HepG2 (cell line): ENCODE results near the gene QRFP.

Experiments
- BRD4 ChIP-seq: sonication (generic); formaldehyde crosslinking; IDR thresholded peaks from 2 replicates; pipeline ENCODE4 v1.4.0; 2020; ENCODE audit warnings: missing genetic modification reagents
- NPAS2 ChIP-seq: sonication (generic); formaldehyde crosslinking; IDR thresholded peaks from 2 replicates; pipeline ENCODE4 v1.8.0; 2022; ENCODE audit warnings: mild to moderate bottlenecking, missing genetic modification reagents, borderline replicate concordance
- NR3C1 ChIP-seq: sonication (generic); formaldehyde crosslinking; IDR thresholded peaks from 2 replicates; pipeline ENCODE4 v1.4.0; 2020; ENCODE audit warnings: missing genetic modification reagents
- PCBP2 ChIP-seq: fragments of 200-400 bp; formaldehyde crosslinking; optimal IDR thresholded peaks from 2 replicates; pipeline ENCODE3; 2018; ENCODE audit warnings: low read length, low read depth; ENCODE audit not compliant: poor library complexity, severe bottlenecking
- POLR2A ChIP-seq, 2 experiments: IDR thresholded peaks; 2 replicates each; pipeline ENCODE4 v1.6.1; 2011; ENCODE audit warnings: low read depth in 2 of 2, low read length in 2 of 2, mild to moderate bottlenecking in 1 of 2, moderate library complexity in 1 of 2; ENCODE audit not compliant: insufficient read depth in 1 of 2
- TF ChIP-seq, protein P1 (sequence below): sonication (generic); formaldehyde crosslinking; IDR thresholded peaks from 2 replicates; pipeline ENCODE4 v1.5.0; 2020; ENCODE audit warnings: mild to moderate bottlenecking, missing genetic modification reagents, moderate library complexity

DNA sequence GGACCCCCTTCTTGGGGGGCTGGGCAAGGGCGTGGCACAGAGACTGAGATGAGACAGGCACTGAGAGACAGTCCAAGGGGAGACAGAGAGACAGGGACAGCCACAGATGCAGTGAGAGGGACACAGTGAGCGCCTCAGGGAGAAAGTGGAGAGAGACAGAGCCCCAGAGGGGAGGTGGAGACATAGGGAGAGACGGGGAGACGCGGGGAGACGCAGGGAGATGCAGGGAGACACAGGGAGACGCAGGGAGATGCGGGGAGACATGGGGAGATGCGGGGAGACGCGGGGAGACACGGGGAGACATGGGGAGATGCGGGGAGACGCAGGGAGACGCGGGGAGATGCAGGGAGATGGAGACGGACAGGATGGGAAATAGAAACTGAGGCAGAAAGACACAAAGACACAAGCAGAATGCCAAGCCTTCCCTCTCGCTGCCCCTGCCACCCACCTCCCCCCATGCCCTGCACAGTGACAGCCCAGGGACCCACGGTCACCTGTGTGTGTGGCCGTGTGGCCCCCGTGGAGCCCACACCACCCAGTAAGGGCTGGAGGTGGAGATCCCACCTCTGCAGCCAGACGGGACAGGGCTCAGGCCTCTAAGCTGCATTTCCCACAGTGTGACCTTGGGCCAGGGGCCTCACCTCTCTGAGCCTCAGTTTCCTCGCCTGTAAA, 33.7 kb upstream of the QRFP start:
- TF ChIP-seq, protein P1, sequence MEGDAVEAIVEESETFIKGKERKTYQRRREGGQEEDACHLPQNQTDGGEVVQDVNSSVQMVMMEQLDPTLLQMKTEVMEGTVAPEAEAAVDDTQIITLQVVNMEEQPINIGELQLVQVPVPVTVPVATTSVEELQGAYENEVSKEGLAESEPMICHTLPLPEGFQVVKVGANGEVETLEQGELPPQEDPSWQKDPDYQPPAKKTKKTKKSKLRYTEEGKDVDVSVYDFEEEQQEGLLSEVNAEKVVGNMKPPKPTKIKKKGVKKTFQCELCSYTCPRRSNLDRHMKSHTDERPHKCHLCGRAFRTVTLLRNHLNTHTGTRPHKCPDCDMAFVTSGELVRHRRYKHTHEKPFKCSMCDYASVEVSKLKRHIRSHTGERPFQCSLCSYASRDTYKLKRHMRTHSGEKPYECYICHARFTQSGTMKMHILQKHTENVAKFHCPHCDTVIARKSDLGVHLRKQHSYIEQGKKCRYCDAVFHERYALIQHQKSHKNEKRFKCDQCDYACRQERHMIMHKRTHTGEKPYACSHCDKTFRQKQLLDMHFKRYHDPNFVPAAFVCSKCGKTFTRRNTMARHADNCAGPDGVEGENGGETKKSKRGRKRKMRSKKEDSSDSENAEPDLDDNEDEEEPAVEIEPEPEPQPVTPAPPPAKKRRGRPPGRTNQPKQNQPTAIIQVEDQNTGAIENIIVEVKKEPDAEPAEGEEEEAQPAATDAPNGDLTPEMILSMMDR (CRISPR knock-in tag): no peak
- TF ChIP-seq NR3C1 (no peak), POLR2A (IDR thresholded peaks at IDR 0.05; ENCODE audit: insufficient read depth in 1 of 2, low read depth in 2 of 2, low read length in 2 of 2) (no peak), BRD4 (CRISPR knock-in tag) (no peak), NPAS2 (CRISPR knock-in tag) (no peak), PCBP2 (no peak)
